ENCODE results near the gene PREPL. TPM values are rescaled to one million over a fixed set of nuclear protein-coding genes. Genes with fewer than 3 reads are reported as not detected.

PREPL gene
- total and polyA plus RNA-seq, 2 donors (not counting 3 experiments of a cell fraction or from before 2014, with no cell fraction given): 10.1 to 25.7 TPM

- TF ChIP-seq GATA2 (IDR thresholded peaks at IDR 0.05; ENCODE audit: insufficient read depth, insufficient read length, low read depth, low read length) (no peak), CTCF (IDR thresholded peaks at IDR 0.05; ENCODE audit: extremely low read depth in 1 of 2, insufficient read depth in 1 of 2, low read depth in 1 of 2, low read length in 2 of 2) (no peak), EZH2 (IDR thresholded peaks at IDR 0.05; ENCODE audit: borderline replicate concordance, low read depth, low read length, severe bottlenecking) (no peak), MYC (IDR thresholded peaks at IDR 0.05; ENCODE audit: low read depth, low read length) (no peak), FOS (IDR thresholded peaks at IDR 0.05; ENCODE audit: borderline replicate concordance, insufficient read depth, low read length) (no peak), POLR2AphosphoS5 (IDR thresholded peaks at IDR 0.05; ENCODE audit: insufficient read depth, low read depth, low read length) (no peak), POLR2A (IDR thresholded peaks at IDR 0.05; ENCODE audit: low read depth, low read length) (no peak), MAX (IDR thresholded peaks at IDR 0.05; ENCODE audit: insufficient read depth, insufficient read length) (no peak)
- Histone ChIP-seq H3K36me3 (ENCODE audit: control insufficient read depth in 2 of 2, extremely low read depth in 1 of 2, insufficient read depth in 2 of 2, low read length in 2 of 2) (peaks cover 1 to 2% of the 10 kb centered on the region in 2 experiments), H3K4me1 (ENCODE audit: control insufficient read depth, extremely low read depth, insufficient read depth, low read length) (no peaks in the 10 kb centered on the region), H3K9me3 (replicated peaks; ENCODE audit: control insufficient read depth, insufficient read depth, low read length) (no peaks in the 10 kb centered on the region), H3K9ac (replicated peaks; ENCODE audit: extremely low read depth, insufficient read depth, low read length) (no peak overlapping the region), H3K27ac (ENCODE audit: insufficient read depth, low read depth, low read length) (no peak overlapping the region), H3K9me1 (replicated peaks; ENCODE audit: control insufficient read depth, extremely low read depth, insufficient read depth, low read length) (no peaks in the 10 kb centered on the region), H3K27me3 (ENCODE audit: control insufficient read depth in 2 of 2, insufficient read depth in 2 of 2, low read length in 2 of 2) (no peaks in the 10 kb centered on the region), H3K4me3 (replicated peaks in 1 of 3; ENCODE audit: insufficient read depth in 1 of 3, low read depth in 1 of 3, low read length in 3 of 3) (no peak overlapping the region), H3K4me2 (ENCODE audit: insufficient read depth, low read length) (no peak overlapping the region), H3K79me2 (ENCODE audit: control insufficient read depth, insufficient read depth, low read length) (no peaks in the 10 kb centered on the region), H4K20me1 (replicated peaks; ENCODE audit: control insufficient read depth, extremely low read depth, insufficient read depth, low read length) (no peaks in the 10 kb centered on the region), H2AFZ (ENCODE audit: low read depth, low read length) (no peak overlapping the region)
- CTCF ChIA-PET: interaction anchor here (0.9 to 2.2 kb wide), 5 partner anchors 9 to 305 kb away, joined by 4 to 10 read pairs (median 5); no protein-coding TSS in a partner anchor
- intact Hi-C loops (cut with micrococcal nuclease): no loop called here
- no TSS peak for BruUV-seq (replicated peaks)
- DNase-seq (ENCODE audit: low read depth, low spot score): no peak
- dilution Hi-C loops (cut with MboI; ENCODE audit: extremely low pct_ligation_motif_present, low sequenced_read_pairs): no loop called here
- no peak for FAIRE-seq
- POLR2A ChIA-PET: no interaction called here
Observed at GRCh38 chr2:44347526-44347925, 13.8 kb downstream of the PREPL start.

All from endothelial cell of umbilical vein (primary cell).